H9 (cell line): ENCODE results near the gene FLT1. TPM values are rescaled to one million over a fixed set of nuclear protein-coding genes. Genes with fewer than 3 reads are reported as not detected.

Experiments
- DNase-seq: peaks from one replicate; pipeline ENCODE4 v3.0.0-alpha.2; 2017
- H2AFZ ChIP-seq: one replicate; pipeline ENCODE4 v1.6.1; 2013; ENCODE audit warnings: mild to moderate bottlenecking, low read length, control low read depth, moderate library complexity
- H2AK5ac ChIP-seq: 2 replicates; pipeline ENCODE4 v1.6.1; 2013; ENCODE audit warnings: low read length, control low read depth, mixed read lengths; ENCODE audit not compliant: insufficient read length
- H2BK120ac ChIP-seq: one replicate; pipeline ENCODE4 v1.6.1; 2013; ENCODE audit warnings: low read depth, mild to moderate bottlenecking, low read length, control low read depth, inconsistent platforms; ENCODE audit not compliant: poor library complexity, severe bottlenecking
- H2BK12ac ChIP-seq: 2 replicates; pipeline ENCODE4 v1.6.1; 2013; ENCODE audit warnings: low read length, control low read depth, mixed read lengths, low read depth; ENCODE audit not compliant: insufficient read length
- H2BK15ac ChIP-seq: 2 replicates; pipeline ENCODE4 v1.6.1; 2013; ENCODE audit warnings: low read depth, low read length, control low read depth
- H2BK20ac ChIP-seq: one replicate; pipeline ENCODE4 v1.6.1; 2013; ENCODE audit warnings: low read depth, mild to moderate bottlenecking, low read length, control low read depth, inconsistent platforms; ENCODE audit not compliant: poor library complexity, severe bottlenecking
- H2BK5ac ChIP-seq: 2 replicates; pipeline ENCODE4 v1.6.1; 2013; ENCODE audit warnings: low read length, control low read depth, mixed read lengths; ENCODE audit not compliant: insufficient read length
- H3K14ac ChIP-seq: 2 replicates; pipeline ENCODE4 v1.6.1; 2013; ENCODE audit warnings: low read length, control low read depth; ENCODE audit not compliant: insufficient read depth
- H3K18ac ChIP-seq: 2 replicates; pipeline ENCODE4 v1.6.1; 2013; ENCODE audit warnings: low read depth, mild to moderate bottlenecking, mixed read lengths, low read length, control low read depth; ENCODE audit not compliant: insufficient read length
- H3K23ac ChIP-seq: 2 replicates; pipeline ENCODE4 v1.6.1; 2013; ENCODE audit warnings: low read length, control low read depth, mixed read lengths, low read depth; ENCODE audit not compliant: insufficient read length
- H3K23me2 ChIP-seq: 2 replicates; pipeline ENCODE4 v1.6.1; 2013; ENCODE audit warnings: low read depth, mild to moderate bottlenecking, mixed read lengths, low read length, control low read depth; ENCODE audit not compliant: insufficient read length, poor library complexity, severe bottlenecking
- H3K27ac ChIP-seq: 2 replicates; pipeline ENCODE4 v1.5.1; 2013; ENCODE audit warnings: low read length, control low read depth, mixed read lengths, low read depth; ENCODE audit not compliant: insufficient read length
- H3K27me3 ChIP-seq: 2 replicates; pipeline ENCODE4 v1.6.1; 2013; ENCODE audit warnings: low read length, control low read depth, inconsistent platforms; ENCODE audit not compliant: insufficient read depth
- H3K4ac ChIP-seq: 2 replicates; pipeline ENCODE4 v1.6.1; 2013; ENCODE audit warnings: low read depth, mild to moderate bottlenecking, control low read depth, inconsistent platforms, low read length, moderate library complexity
- H3K4me1 ChIP-seq: 2 replicates; pipeline ENCODE4 v1.6.1; 2013; ENCODE audit warnings: low read length, control low read depth, inconsistent platforms; ENCODE audit not compliant: insufficient read depth
- H3K4me2 ChIP-seq: 2 replicates; pipeline ENCODE4 v1.6.1; 2013; ENCODE audit warnings: low read length, control low read depth, mixed read lengths; ENCODE audit not compliant: insufficient read length, insufficient read depth
- H3K56ac ChIP-seq: 2 replicates; pipeline ENCODE4 v1.6.1; 2013; ENCODE audit warnings: low read depth, mild to moderate bottlenecking, mixed read lengths, low read length, control low read depth; ENCODE audit not compliant: insufficient read length
- H3K79me1 ChIP-seq: 2 replicates; pipeline ENCODE4 v1.6.1; 2013; ENCODE audit warnings: low read depth, mild to moderate bottlenecking, moderate library complexity, low read length, control low read depth, inconsistent platforms; ENCODE audit not compliant: insufficient read depth, poor library complexity, severe bottlenecking
- H3K79me2 ChIP-seq: 2 replicates; pipeline ENCODE4 v1.6.1; 2013; ENCODE audit warnings: low read length, control low read depth, inconsistent platforms; ENCODE audit not compliant: insufficient read depth
- H3K9ac ChIP-seq: 2 replicates; pipeline ENCODE4 v1.6.1; 2013; ENCODE audit warnings: low read length, control low read depth, mixed read lengths; ENCODE audit not compliant: insufficient read length; ENCODE audit errors: extremely low read depth
- H3K9me3 ChIP-seq: one replicate; pipeline ENCODE4 v1.6.1; 2013; ENCODE audit warnings: low read depth, low read length, inconsistent platforms; ENCODE audit not compliant: control insufficient read depth
- H3T11ph ChIP-seq: one replicate; pipeline ENCODE4 v1.6.1; 2013; ENCODE audit warnings: mild to moderate bottlenecking, low read length, control low read depth, inconsistent platforms
- H4K20me1 ChIP-seq: one replicate; pipeline ENCODE4 v1.6.1; 2013; ENCODE audit not compliant: control insufficient read depth, insufficient read length, insufficient read depth
- H4K5ac ChIP-seq: 2 replicates; pipeline ENCODE4 v1.6.1; 2013; ENCODE audit warnings: low read depth, mild to moderate bottlenecking, mixed read lengths, low read length, control low read depth; ENCODE audit not compliant: insufficient read length
- H4K8ac ChIP-seq: replicated peaks from 2 replicates; pipeline ENCODE4 v1.6.1; 2013; ENCODE audit warnings: low read length, control low read depth, mixed read lengths, low read depth; ENCODE audit not compliant: insufficient read length
- H4K91ac ChIP-seq: 2 replicates; pipeline ENCODE4 v1.6.1; 2013; ENCODE audit warnings: low read depth, mild to moderate bottlenecking, moderate library complexity, mixed read lengths, low read length, control low read depth; ENCODE audit not compliant: insufficient read length
- H3K27ac Mint-ChIP-seq, 3 experiments: 2 replicates in 2 of 3; 3 replicates in 1 of 3; pipeline ENCODE4 v1.8.0; 2020 to 2021; ENCODE audit warnings: mixed read lengths in 3 of 3, mild to moderate bottlenecking in 1 of 3, moderate library complexity in 1 of 3
- H3K27me3 Mint-ChIP-seq: 2 replicates; pipeline ENCODE4 v1.8.0; 2021; ENCODE audit warnings: low read depth, mild to moderate bottlenecking, moderate library complexity, mixed read lengths
- H3K36me3 Mint-ChIP-seq, 3 experiments: 2 replicates in 2 of 3; 3 replicates in 1 of 3; pipeline ENCODE4 v1.8.0; 2020 to 2021; ENCODE audit warnings: low read depth in 3 of 3, mixed read lengths in 3 of 3; ENCODE audit not compliant: insufficient read depth in 1 of 3
- H3K4me1 Mint-ChIP-seq, 2 experiments: 2 replicates each; pipeline ENCODE4 v1.8.0; 2020; ENCODE audit warnings: mixed read lengths in 2 of 2
- H3K4me3 Mint-ChIP-seq, 2 experiments: 2 replicates in 1 of 2; 3 replicates in 1 of 2; pipeline ENCODE4 v1.8.0; 2020 to 2021; ENCODE audit warnings: mild to moderate bottlenecking in 2 of 2, mixed read lengths in 2 of 2, moderate library complexity in 1 of 2
- H3K9me3 Mint-ChIP-seq, 2 experiments: 2 replicates in 1 of 2; 3 replicates in 1 of 2; pipeline ENCODE4 v1.8.0; 2020; ENCODE audit warnings: mild to moderate bottlenecking in 2 of 2, mixed read lengths in 2 of 2, moderate library complexity in 1 of 2
- WGBS: extraction: QIAGEN DNeasy Blood & Tissue Kit; methylation state at CpG from one replicate; pipeline ENCODE4 v1.1.7; 2013; ENCODE audit warnings: missing lambda C conversion rate, low lambda C conversion rate, mixed read lengths; ENCODE audit not compliant: insufficient read length; ENCODE audit errors: extremely low coverage; 5-methylcytosine and 5-hydroxymethylcytosine counted together
- total RNA-seq: library from RNA; stranded (reverse); gene quantifications from 2 replicates; pipeline ENCODE4 v1.2.1, GENCODE V29; 2021
- TF ChIP-seq, protein P1 (sequence below): fragments of 200-600 bp; sonication (generic); conservative IDR thresholded peaks from 3 replicates; pipeline ENCODE4 v1.8.0; 2021; ENCODE audit warnings: antibody characterized with exemption, mild to moderate bottlenecking

The FLT1 gene
- total RNA-seq, 1 experiment from 2014 or later: 84.1 TPM

DNA sequence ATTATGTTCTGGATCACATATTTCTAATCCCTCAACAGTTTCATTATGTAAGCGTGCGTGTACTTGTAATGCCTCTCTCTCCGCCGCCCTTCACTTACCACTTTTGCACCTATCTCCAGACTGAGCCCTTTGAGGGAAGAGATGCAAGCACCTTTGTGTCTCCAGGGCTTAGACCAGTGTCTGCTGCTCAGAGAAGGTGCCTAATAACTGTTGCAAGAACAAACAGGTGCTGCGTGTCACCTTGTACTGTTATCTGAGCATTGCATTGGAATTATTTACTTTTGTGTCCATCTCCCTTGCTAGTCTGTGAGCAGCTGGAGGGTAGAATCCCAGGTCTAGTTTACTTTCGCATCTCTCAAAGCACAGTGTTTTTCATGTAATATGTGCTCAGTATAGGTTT, 156.2 kb downstream of the FLT1 start:
- Mint-ChIP-seq H3K9me3 (no peaks in the 10 kb centered on the region), H3K27me3 (no peaks in the 10 kb centered on the region), H3K4me3 (no peak overlapping the region), H3K4me1 (peaks cover 10 to 15% of the 10 kb centered on the region in 2 experiments), H3K27ac (0 out of 7 replicates have a peak overlapping the region, but pooled peaks of 1 of the 3 experiments have one; percentile 10), H3K36me3 (peaks cover 4 to 19% (median 17%) of the 10 kb centered on the region in 3 experiments; a peak in 5 of 7 replicates)
- H3K9ac ChIP-seq: no peak overlapping the region
- no peak overlapping the region for H3T11ph ChIP-seq
- H4K8ac ChIP-seq: no peak overlapping the region
- no peak overlapping the region for H3K4me2 ChIP-seq
- no peak for DNase-seq
- WGBS: no CpG with 5 or more reads among the region's 6 CpGs
- no peak overlapping the region for H4K5ac ChIP-seq
- H4K91ac ChIP-seq: no peak overlapping the region
- H3K18ac ChIP-seq: no peak overlapping the region
- H2BK20ac ChIP-seq: no peak overlapping the region
- H3K79me1 ChIP-seq: no peaks in the 10 kb centered on the region
- H3K9me3 ChIP-seq: no peaks in the 10 kb centered on the region
- no peak overlapping the region for H3K27ac ChIP-seq
- H3K79me2 ChIP-seq: no peaks in the 10 kb centered on the region
- no peak overlapping the region for H2AK5ac ChIP-seq
- TF ChIP-seq, protein P1, sequence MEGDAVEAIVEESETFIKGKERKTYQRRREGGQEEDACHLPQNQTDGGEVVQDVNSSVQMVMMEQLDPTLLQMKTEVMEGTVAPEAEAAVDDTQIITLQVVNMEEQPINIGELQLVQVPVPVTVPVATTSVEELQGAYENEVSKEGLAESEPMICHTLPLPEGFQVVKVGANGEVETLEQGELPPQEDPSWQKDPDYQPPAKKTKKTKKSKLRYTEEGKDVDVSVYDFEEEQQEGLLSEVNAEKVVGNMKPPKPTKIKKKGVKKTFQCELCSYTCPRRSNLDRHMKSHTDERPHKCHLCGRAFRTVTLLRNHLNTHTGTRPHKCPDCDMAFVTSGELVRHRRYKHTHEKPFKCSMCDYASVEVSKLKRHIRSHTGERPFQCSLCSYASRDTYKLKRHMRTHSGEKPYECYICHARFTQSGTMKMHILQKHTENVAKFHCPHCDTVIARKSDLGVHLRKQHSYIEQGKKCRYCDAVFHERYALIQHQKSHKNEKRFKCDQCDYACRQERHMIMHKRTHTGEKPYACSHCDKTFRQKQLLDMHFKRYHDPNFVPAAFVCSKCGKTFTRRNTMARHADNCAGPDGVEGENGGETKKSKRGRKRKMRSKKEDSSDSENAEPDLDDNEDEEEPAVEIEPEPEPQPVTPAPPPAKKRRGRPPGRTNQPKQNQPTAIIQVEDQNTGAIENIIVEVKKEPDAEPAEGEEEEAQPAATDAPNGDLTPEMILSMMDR: no peak
- no peaks in the 10 kb centered on the region for H4K20me1 ChIP-seq
- H3K27me3 ChIP-seq: no peaks in the 10 kb centered on the region
- H2BK12ac ChIP-seq: no peak overlapping the region
- H2BK5ac ChIP-seq: no peak overlapping the region
- H2AFZ ChIP-seq: no peak overlapping the region
- H3K14ac ChIP-seq: no peak overlapping the region
- no peak overlapping the region for H2BK120ac ChIP-seq
- no peak overlapping the region for H3K56ac ChIP-seq
- H3K23me2 ChIP-seq: no peaks in the 10 kb centered on the region
- H3K4me1 ChIP-seq: no peaks in the 10 kb centered on the region
- no peak overlapping the region for H2BK15ac ChIP-seq
- H3K4ac ChIP-seq: no peak overlapping the region
- no peak overlapping the region for H3K23ac ChIP-seq
